Lung (tissue), 12 donors: ENCODE data around the gene ATP8B3. TPM values are rescaled to one million over a fixed set of nuclear protein-coding genes. Genes with fewer than 3 reads are reported as not detected.
A peak's percentile ranks its signal among the peaks of the same experiment; 100 is the strongest.

Experiments
- ATAC-seq: fragments of 200-7000 bp; cut with Tn5 transposase; one replicate; pipeline ENCODE4 v1.9.1; 2020; ENCODE audit warnings: moderate number of reproducible peaks; ENCODE audit not compliant: insufficient read depth, low FRiP score
- DNase-seq, 3 donors: peaks; one replicate each; pipeline ENCODE4 v3.0.0-alpha.2; 2013 to 2017
- H3K27ac ChIP-seq, 2 donors: one replicate each; pipeline ENCODE4 v1.5.1; 2013; ENCODE audit warnings: mild to moderate bottlenecking in 2 of 2, moderate library complexity in 2 of 2, control low read depth in 1 of 2, inconsistent platforms in 1 of 2, low read depth in 1 of 2, low read length in 1 of 2
- H3K27me3 ChIP-seq, 3 donors: one replicate each; pipeline ENCODE4 v1.5.1; 2013; ENCODE audit warnings: low read length in 2 of 3; ENCODE audit not compliant: control insufficient read depth in 3 of 3, insufficient read depth in 3 of 3
- H3K36me3 ChIP-seq, 4 donors: one replicate each; pipeline ENCODE4 v1.5.1; 2013; ENCODE audit warnings: low read length in 4 of 4, mild to moderate bottlenecking in 1 of 4, moderate library complexity in 1 of 4; ENCODE audit not compliant: control insufficient read depth in 4 of 4, insufficient read depth in 4 of 4
- H3K4me1 ChIP-seq, 5 donors: one replicate each; pipeline ENCODE4 v1.5.1; 2013; ENCODE audit warnings: low read length in 5 of 5, mild to moderate bottlenecking in 2 of 5, moderate library complexity in 1 of 5; ENCODE audit not compliant: control insufficient read depth in 5 of 5, insufficient read depth in 5 of 5
- H3K4me3 ChIP-seq: one replicate; pipeline ENCODE4 v1.5.1; 2013; ENCODE audit warnings: mild to moderate bottlenecking, control low read depth, moderate library complexity
- H3K9ac ChIP-seq, 2 donors: one replicate each; pipeline ENCODE4 v1.5.1; 2013; ENCODE audit warnings: low read length in 2 of 2, control low read depth in 1 of 2; ENCODE audit not compliant: insufficient read depth in 1 of 2
- H3K9me3 ChIP-seq, 4 donors: one replicate each; pipeline ENCODE4 v1.5.1; 2013; ENCODE audit warnings: low read length in 3 of 4, mild to moderate bottlenecking in 1 of 4, moderate library complexity in 1 of 4; ENCODE audit not compliant: control insufficient read depth in 4 of 4, insufficient read depth in 3 of 4
- WGBS, 2 donors: extraction: QIAGEN DNeasy Blood & Tissue Kit; methylation state at CpG; one replicate each; pipeline ENCODE4 v1.1.7; 2013; 5-methylcytosine and 5-hydroxymethylcytosine counted together
- polyA plus RNA-seq, 2 donors: library from polyadenylated mRNA; stranded (reverse); fragments of 200-250 nt; gene quantifications; one replicate each; pipeline ENCODE4 v1.2.1, GENCODE V29; 2013
- total RNA-seq, 2 donors: library from RNA; depleted of rRNA in 1 of 2; stranded (reverse); fragments of >200 nt in 1 of 2; gene quantifications; one replicate each; pipeline ENCODE4 v1.2.1, GENCODE V29; 2014 to 2021
- TF ChIP-seq, protein P1 (sequence below): IDR thresholded peaks from 2 replicates; pipeline ENCODE4 v1.5.1; 2012; ENCODE audit warnings: mild to moderate bottlenecking; ENCODE audit errors: control extremely low read depth, extremely low read depth
- donor health status: control.
- donor health status: control.
- donor health status: Bipolar disorder and iron deficiency.
- donor health status: healthy.
- donor health status: DM: yes; HTN: yes; CAD: no.

ATP8B3 gene
- total and polyA plus RNA-seq, 4 donors: 0.69 to 2.4 (median 1.8) TPM

DNA sequence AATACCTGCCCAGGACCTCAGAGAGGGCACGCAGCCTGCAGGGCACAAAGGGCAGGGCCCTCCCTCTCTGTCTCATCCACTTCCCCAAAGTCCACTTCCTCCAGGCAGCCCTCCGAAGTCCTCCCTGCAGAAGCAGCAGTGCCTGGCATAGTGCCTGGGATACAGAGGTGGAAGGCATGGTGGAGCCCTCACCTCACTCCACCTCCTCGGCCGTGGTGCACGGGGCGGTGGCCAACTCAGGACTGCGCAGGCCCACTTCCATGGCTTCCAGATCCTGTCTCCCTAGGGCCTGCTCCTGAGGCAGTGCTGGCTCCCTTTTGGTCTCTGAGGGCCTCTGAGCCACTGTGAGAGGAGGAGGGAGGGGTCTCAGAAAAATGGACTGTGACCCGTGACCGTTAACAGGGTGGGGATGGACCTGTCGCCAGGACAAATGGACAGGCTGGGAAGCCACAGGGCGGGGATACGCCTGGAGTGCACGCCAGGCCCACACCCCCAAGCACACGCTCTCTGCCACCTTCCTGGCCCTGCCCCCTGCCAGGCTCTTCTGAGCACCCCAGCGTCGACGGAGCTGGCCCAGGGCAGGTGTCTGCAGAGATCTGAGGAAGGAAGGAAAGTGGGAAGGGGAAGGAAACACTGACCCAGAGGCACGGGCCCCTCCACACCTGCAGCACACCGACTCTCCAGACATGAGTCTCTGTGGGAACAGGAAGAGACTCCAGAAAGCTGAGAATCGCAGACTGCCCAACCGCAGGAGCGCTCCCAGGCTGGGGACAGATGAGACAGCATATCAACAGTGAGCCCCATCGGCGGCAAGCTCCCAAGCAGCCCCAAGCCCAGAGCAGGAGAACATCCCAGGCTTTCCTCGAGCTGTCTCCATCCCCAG, 27.8 kb upstream of the ATP8B3 start:
- H3K27ac ChIP-seq: no peak overlapping the region
- peaks cover 0 to 27% (median 0%) of the 10 kb centered on the region in 5 donors for H3K4me1 ChIP-seq
- DNase-seq: no peak

DNA sequence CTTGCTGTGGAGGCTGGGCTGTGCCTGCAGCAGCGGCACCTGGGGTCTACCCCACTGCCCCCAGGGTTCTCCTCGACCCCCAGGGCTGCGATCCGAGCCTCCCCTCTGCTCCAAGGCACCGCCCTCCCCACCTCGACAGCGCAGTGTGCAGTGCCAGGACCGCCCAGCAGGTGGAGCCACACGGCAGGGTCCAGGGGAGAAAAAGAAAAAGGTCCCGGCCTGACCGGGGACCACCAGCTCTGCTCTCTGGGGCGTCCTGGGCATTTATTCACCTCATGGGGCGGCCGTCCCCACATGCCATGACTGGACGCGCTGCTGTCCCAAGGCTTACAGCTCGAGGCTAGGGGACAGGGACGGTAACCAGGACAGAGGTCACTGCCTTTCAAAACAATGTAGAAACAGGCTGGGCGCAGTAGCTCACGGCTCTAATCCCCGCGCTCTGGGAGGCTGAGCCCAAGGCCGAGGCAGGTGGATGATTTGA, 25.6 kb upstream of the ATP8B3 start:
- TF ChIP-seq, protein P1, sequence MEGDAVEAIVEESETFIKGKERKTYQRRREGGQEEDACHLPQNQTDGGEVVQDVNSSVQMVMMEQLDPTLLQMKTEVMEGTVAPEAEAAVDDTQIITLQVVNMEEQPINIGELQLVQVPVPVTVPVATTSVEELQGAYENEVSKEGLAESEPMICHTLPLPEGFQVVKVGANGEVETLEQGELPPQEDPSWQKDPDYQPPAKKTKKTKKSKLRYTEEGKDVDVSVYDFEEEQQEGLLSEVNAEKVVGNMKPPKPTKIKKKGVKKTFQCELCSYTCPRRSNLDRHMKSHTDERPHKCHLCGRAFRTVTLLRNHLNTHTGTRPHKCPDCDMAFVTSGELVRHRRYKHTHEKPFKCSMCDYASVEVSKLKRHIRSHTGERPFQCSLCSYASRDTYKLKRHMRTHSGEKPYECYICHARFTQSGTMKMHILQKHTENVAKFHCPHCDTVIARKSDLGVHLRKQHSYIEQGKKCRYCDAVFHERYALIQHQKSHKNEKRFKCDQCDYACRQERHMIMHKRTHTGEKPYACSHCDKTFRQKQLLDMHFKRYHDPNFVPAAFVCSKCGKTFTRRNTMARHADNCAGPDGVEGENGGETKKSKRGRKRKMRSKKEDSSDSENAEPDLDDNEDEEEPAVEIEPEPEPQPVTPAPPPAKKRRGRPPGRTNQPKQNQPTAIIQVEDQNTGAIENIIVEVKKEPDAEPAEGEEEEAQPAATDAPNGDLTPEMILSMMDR: peak; percentile 29
- peaks cover 0 to 7% (median 0%) of the 10 kb centered on the region in 4 donors for H3K36me3 ChIP-seq
- no peaks in the 10 kb centered on the region for H3K27me3 ChIP-seq
- no peak for ATAC-seq
- H3K27ac ChIP-seq: no peak overlapping the region
- no peak overlapping the region for H3K9ac ChIP-seq
- H3K9me3 ChIP-seq: no peaks in the 10 kb centered on the region
- peaks cover 0 to 20% (median 0%) of the 10 kb centered on the region in 5 donors for H3K4me1 ChIP-seq
- DNase-seq: peak in 2 of 3 donors; percentile 15 to 50
- H3K4me3 ChIP-seq: no peak overlapping the region
- WGBS, 2 donors: 44 to 47% methylated on average over 23 of the region's 23 CpGs

More for the DNA sequence above, 27.8 kb upstream of the ATP8B3 start:
- no peak overlapping the region for H3K4me3 ChIP-seq
- ATAC-seq: no peak
- no peaks in the 10 kb centered on the region for H3K27me3 ChIP-seq
- H3K9me3 ChIP-seq: no peaks in the 10 kb centered on the region
- TF ChIP-seq, protein P1: no peak
- H3K9ac ChIP-seq: no peak overlapping the region
- 55 to 66% methylated on average over 25 of the region's 25 CpGs for WGBS, 2 donors
- H3K36me3 ChIP-seq: peaks cover 0 to 7% (median 0%) of the 10 kb centered on the region in 4 donors

DNA sequence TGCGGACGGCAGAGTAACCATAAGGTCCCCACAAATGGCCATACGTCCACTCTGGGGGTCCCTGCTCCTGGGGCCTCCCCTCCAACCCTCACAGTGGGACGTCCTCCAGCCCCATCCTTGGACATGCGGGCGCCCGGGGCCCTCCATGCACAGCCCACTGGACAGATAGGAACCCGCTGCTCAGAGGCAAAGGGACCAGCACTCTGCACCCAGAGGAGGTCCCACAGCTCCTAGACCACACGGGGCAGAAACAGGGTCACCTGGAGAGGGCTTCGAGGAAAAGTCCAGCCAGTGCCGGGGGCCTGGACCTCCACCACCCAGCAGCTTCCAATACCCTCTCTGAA, 25.1 kb upstream of the ATP8B3 start:
- ATAC-seq (no peak), DNase-seq (no peak)
- no peaks in the 10 kb centered on the region for H3K27me3 ChIP-seq
- WGBS, 2 donors: 81 to 85% methylated on average over 11 of the region's 11 CpGs
- TF ChIP-seq, protein P1: no peak
- H3K4me1 ChIP-seq: peaks cover 0 to 19% (median 0%) of the 10 kb centered on the region in 5 donors
- H3K36me3 ChIP-seq: peaks cover 0 to 7% (median 0%) of the 10 kb centered on the region in 4 donors
- H3K27ac ChIP-seq: no peak overlapping the region
- no peaks in the 10 kb centered on the region for H3K9me3 ChIP-seq
- no peak overlapping the region for H3K9ac ChIP-seq
- H3K4me3 ChIP-seq: no peak overlapping the region
